IMR-90 (cell line): Measurements from ENCODE around the gene COL28A1. TPM values are rescaled to one million over a fixed set of nuclear protein-coding genes. Genes with fewer than 3 reads are reported as not detected.

Experiments used
- ATAC-seq: fragments of 200-7000 bp; cut with Tn5 transposase; 2 replicates; pipeline ENCODE4 v1.9.1; 2020; ENCODE audit warnings: low read depth, mild to moderate bottlenecking, moderate library complexity
- Bru-seq: library from RNA; stranded (reverse); fragments of 400-500 nt; gene quantifications from one replicate; lab custom pipeline; 2021; lab: Mats Ljungman, UMichigan
- BruChase-seq, 2 experiments: library from RNA; stranded (reverse); fragments of 400-500 nt; gene quantifications; one replicate each; lab custom pipeline; 2021; lab: Mats Ljungman, UMichigan
- BruUV-seq: library from RNA; stranded (reverse); fragments of 400-500 nt; replicated peaks from 2 replicates; lab custom pipeline; 2021; lab: Mats Ljungman, UMichigan
- CTCF ChIA-PET: fragments of 300-600 bp; formaldehyde crosslinking; extraction: SDS; loops from one replicate; lab custom pipeline; 2021; ENCODE audit warnings: antibody characterized with exemption; lab: Yijun Ruan, JAX
- POLR2A ChIA-PET: fragments of 300-600 bp; sonication (Branson Sonifier 250); formaldehyde crosslinking; loops from one replicate; lab custom pipeline; 2022; ENCODE audit warnings: antibody characterized with exemption; ENCODE audit not compliant: unreplicated experiment; lab: Charles Lee
- DNase-seq: peaks from one replicate; pipeline ENCODE4 v3.0.0; 2013
- H2AFZ ChIP-seq: replicated peaks from 2 replicates; pipeline ENCODE3; 2013; ENCODE audit warnings: low read length, mild to moderate bottlenecking; ENCODE audit not compliant: poor library complexity
- H2AK5ac ChIP-seq: 2 replicates; pipeline ENCODE4 v1.6.1; 2013; ENCODE audit warnings: low read depth, low read length, inconsistent platforms
- H2AK9ac ChIP-seq: replicated peaks from 2 replicates; pipeline ENCODE3; 2013; ENCODE audit warnings: mild to moderate bottlenecking, low read depth, low read length, moderate library complexity; ENCODE audit not compliant: poor library complexity
- H2BK120ac ChIP-seq: 2 replicates; pipeline ENCODE4 v1.6.1; 2013; ENCODE audit warnings: low read depth, low read length, inconsistent platforms
- H2BK15ac ChIP-seq: 3 replicates; pipeline ENCODE4 v1.6.1; 2013; ENCODE audit warnings: low read depth, low read length, inconsistent platforms
- H2BK20ac ChIP-seq: 2 replicates; pipeline ENCODE4 v1.6.1; 2013; ENCODE audit warnings: low read depth, mild to moderate bottlenecking, inconsistent platforms, low read length, moderate library complexity
- H2BK5ac ChIP-seq: 2 replicates; pipeline ENCODE4 v1.6.1; 2013; ENCODE audit warnings: mild to moderate bottlenecking, low read depth, low read length, inconsistent platforms; ENCODE audit not compliant: poor library complexity, severe bottlenecking
- H3K14ac ChIP-seq: replicated peaks from 2 replicates; pipeline ENCODE4 v1.6.1; 2013; ENCODE audit warnings: low read depth, low read length, inconsistent platforms
- H3K18ac ChIP-seq: 2 replicates; pipeline ENCODE4 v1.6.1; 2013; ENCODE audit warnings: low read depth, low read length, control low read depth
- H3K23ac ChIP-seq: 2 replicates; pipeline ENCODE4 v1.6.1; 2013; ENCODE audit warnings: low read depth, low read length, inconsistent platforms
- H3K27ac ChIP-seq: 2 replicates; pipeline ENCODE4 v1.5.1; 2013; ENCODE audit warnings: mild to moderate bottlenecking, control low read depth, low read length; ENCODE audit not compliant: insufficient read depth
- H3K27me3 ChIP-seq: 2 replicates; pipeline ENCODE4 v1.6.1; 2013; ENCODE audit warnings: low read length; ENCODE audit not compliant: control insufficient read depth, insufficient read depth
- H3K36me3 ChIP-seq: 2 replicates; pipeline ENCODE4 v1.6.1; 2013; ENCODE audit warnings: low read length, mixed read lengths; ENCODE audit not compliant: control insufficient read depth, insufficient read depth
- H3K4ac ChIP-seq: 2 replicates; pipeline ENCODE4 v1.6.1; 2013; ENCODE audit warnings: low read depth, low read length, inconsistent platforms
- H3K4me1 ChIP-seq: 2 replicates; pipeline ENCODE4 v1.6.1; 2013; ENCODE audit warnings: low read length, mixed read lengths; ENCODE audit not compliant: control insufficient read depth, insufficient read depth
- H3K4me2 ChIP-seq: 2 replicates; pipeline ENCODE4 v1.6.1; 2013; ENCODE audit warnings: low read depth, mild to moderate bottlenecking, control low read depth, low read length, moderate library complexity
- H3K4me3 ChIP-seq: 2 replicates; pipeline ENCODE4 v1.5.1; 2013; ENCODE audit warnings: low read depth, mild to moderate bottlenecking, control low read depth, low read length, moderate library complexity; ENCODE audit not compliant: insufficient read depth
- H3K56ac ChIP-seq: 2 replicates; pipeline ENCODE4 v1.6.1; 2013; ENCODE audit warnings: low read length, inconsistent platforms; ENCODE audit not compliant: insufficient read depth; ENCODE audit errors: extremely low read depth
- H3K79me1 ChIP-seq, 2 experiments: 2 replicates each; pipeline ENCODE4 v1.6.1; 2013; ENCODE audit warnings: low read length in 2 of 2, inconsistent platforms in 1 of 2, low read depth in 1 of 2
- H3K9ac ChIP-seq: 2 replicates; pipeline ENCODE4 v1.6.1; 2013; ENCODE audit warnings: low read depth, low read length, control low read depth
- H3K9me1 ChIP-seq: 2 replicates; pipeline ENCODE4 v1.6.1; 2013; ENCODE audit warnings: low read length, inconsistent platforms; ENCODE audit not compliant: insufficient read depth
- H3K9me3 ChIP-seq: 2 replicates; pipeline ENCODE4 v1.6.1; 2013; ENCODE audit warnings: low read length; ENCODE audit not compliant: control insufficient read depth, insufficient read depth
- H4K20me1 ChIP-seq: 2 replicates; pipeline ENCODE4 v1.6.1; 2013; ENCODE audit warnings: low read length, inconsistent platforms; ENCODE audit not compliant: insufficient read depth
- H4K5ac ChIP-seq: 2 replicates; pipeline ENCODE4 v1.6.1; 2013; ENCODE audit warnings: mild to moderate bottlenecking, low read depth, low read length, control low read depth
- H4K8ac ChIP-seq, 2 experiments: 2 replicates each; pipeline ENCODE4 v1.6.1; 2013; ENCODE audit warnings: low read depth in 2 of 2, low read length in 2 of 2, control low read depth in 1 of 2, inconsistent platforms in 1 of 2
- H4K91ac ChIP-seq: 2 replicates; pipeline ENCODE4 v1.6.1; 2013; ENCODE audit warnings: low read depth, low read length, inconsistent platforms; ENCODE audit not compliant: insufficient read depth
- BHLHE40 ChIP-seq: fragments of 150-350 bp; IDR thresholded peaks from 2 replicates; pipeline ENCODE4 v1.6.1; 2016; ENCODE audit warnings: mild to moderate bottlenecking, low read depth, low read length
- CHD1 ChIP-seq: IDR thresholded peaks from 2 replicates; pipeline ENCODE4 v1.6.1; 2012; ENCODE audit warnings: low read depth, low read length, improper control_type of control experiment
- CTCF ChIP-seq: conservative IDR thresholded peaks from 2 replicates; pipeline ENCODE4 v1.5.1; 2012; ENCODE audit warnings: mild to moderate bottlenecking, low read depth, low read length, improper control_type of control experiment
- FOS ChIP-seq: fragments of 150-350 bp; IDR thresholded peaks from 2 replicates; pipeline ENCODE4 v1.6.1; 2016; ENCODE audit warnings: low read depth, low read length
- MAZ ChIP-seq: IDR thresholded peaks from 2 replicates; pipeline ENCODE4 v1.6.1; 2012; ENCODE audit warnings: low read depth, mild to moderate bottlenecking, low read length, improper control_type of control experiment, moderate library complexity, borderline replicate concordance
- NFE2L2 ChIP-seq: fragments of 150-350 bp; IDR thresholded peaks from 2 replicates; pipeline ENCODE4 v1.6.1; 2016; ENCODE audit warnings: low read depth, mild to moderate bottlenecking, low read length
- RAD21 ChIP-seq: IDR thresholded peaks from 2 replicates; pipeline ENCODE4 v1.6.1; 2012; ENCODE audit warnings: low read length, improper control_type of control experiment
- RFX5 ChIP-seq: IDR thresholded peaks from 2 replicates; pipeline ENCODE4 v1.8.0; 2012; ENCODE audit warnings: low read depth, mild to moderate bottlenecking, low read length, moderate library complexity
- SMC3 ChIP-seq: fragments of 150-350 bp; IDR thresholded peaks from 2 replicates; pipeline ENCODE4 v1.6.1; 2016; ENCODE audit warnings: low read depth, mild to moderate bottlenecking, antibody characterized with exemption, low read length, moderate library complexity
- WGBS, 2 experiments: methylation state at CpG; one replicate each; pipeline versions ENCODE4 v1.1.5 to v1.1.7; 2013; ENCODE audit warnings: missing lambda C conversion rate in 2 of 2; ENCODE audit not compliant: insufficient read length in 1 of 2; ENCODE audit errors: extremely low coverage in 2 of 2; 5-methylcytosine and 5-hydroxymethylcytosine counted together
- dilution Hi-C: fragments of 300-500 bp; cut with HindIII; formaldehyde crosslinking; loops from one replicate; pipeline ENCODE4 v1.14.3; 2018; ENCODE audit warnings: low sequenced_read_pairs; ENCODE audit not compliant: unreplicated experiment
- in situ Hi-C: fragments of 300-500 bp; cut with MboI; formaldehyde crosslinking; loops from 3 replicates; pipeline ENCODE4 v1.14.3; 2019; ENCODE audit warnings: low sequenced_read_pairs, inconsistent platforms, mixed read lengths
- intact Hi-C: fragments of 100-400 bp; cut with micrococcal nuclease; formaldehyde crosslinking; loops from 2 replicates; pipeline ENCODE4 v1.10.0; 2022
- long read RNA-seq: library from polyadenylated mRNA; unstranded; transcript quantifications from one replicate; pipeline ENCODE4 v2.0.0, GENCODE V29; 2021; ENCODE audit not compliant: unreplicated experiment
- polyA plus RNA-seq, 3 experiments: library from polyadenylated mRNA; depleted of rRNA; stranded (reverse); fragments of >200 nt; gene quantifications; 2 replicates each; pipeline ENCODE4 v1.2.3, GENCODE V29; 2012; ENCODE audit warnings: low replicate concordance in 1 of 3
- total RNA-seq: library from RNA; depleted of rRNA; stranded (reverse); fragments of >200 nt; gene quantifications from 2 replicates; pipeline ENCODE4 v1.2.3, GENCODE V29; 2012; rRNA removed

The COL28A1 gene
- total RNA-seq (under 0.01 TPM in 2 replicates), polyA plus RNA-seq (2012; rRNA removed) (0.05 and 0.16 TPM in 2 replicates), Bru-seq, nascent RNA (percentile 14 among the genes with signal in this experiment), BruChase-seq, experiment 1, labeled RNA remaining after a 6-hour chase (percentile 14 among the genes with signal in this experiment), BruChase-seq, experiment 2, labeled RNA remaining after a 2-hour chase (percentile 20 among the genes with signal in this experiment)
- polyA plus RNA-seq (2012; cell fraction: cytosol; rRNA removed): not detected in 2 replicates
- 0.17 and 0.24 TPM in 2 replicates for polyA plus RNA-seq (2012; cell fraction: nucleus; rRNA removed; ENCODE audit: low replicate concordance)
- long read RNA-seq: 0 reads

GRCh38 chr7:7535691-7536090 is at the start of gene COL28A1:
TSS of gene COL28A1 (minus strand) at chr7:7535873. CDS start at chr7:7532875, 2,998 bp downstream.
- no peak within 1 kb of the TSS for H2AK9ac ChIP-seq
- no peak within 1 kb of the TSS for H4K5ac ChIP-seq
- no peak within 1 kb of the TSS for H3K4me2 ChIP-seq
- CTCF ChIA-PET: no interaction called here
- no peaks in the 10 kb centered on the region for H3K9me3 ChIP-seq
- POLR2A ChIA-PET: no interaction called here
- H3K18ac ChIP-seq: no peak within 1 kb of the TSS
- intact Hi-C loops: no loop called here
- no peak within 1 kb of the TSS for H2BK120ac ChIP-seq
- WGBS, 2 experiments: 0% methylated on average over 1 of the region's 1 CpG; no CpG with 5 or more reads in 1 of the 2 experiments
- H3K27ac ChIP-seq: no peak within 1 kb of the TSS
- no peaks in the 10 kb centered on the region for H3K36me3 ChIP-seq
- no peak for ATAC-seq
- no peak within 1 kb of the TSS for H2AFZ ChIP-seq
- H3K14ac ChIP-seq: no peak within 1 kb of the TSS
- H3K4ac ChIP-seq: no peak within 1 kb of the TSS
- no peaks in the 10 kb centered on the region for H4K20me1 ChIP-seq
- no peaks in the 10 kb centered on the region for H3K9me1 ChIP-seq
- no TSS peak for BruUV-seq
- DNase-seq: no peak
- dilution Hi-C loops: no loop called here
- H4K8ac ChIP-seq: no peak within 1 kb of the TSS
- no peak for TF ChIP-seq CTCF
- no peak for TF ChIP-seq RAD21
- no peak for TF ChIP-seq FOS
- no peak for TF ChIP-seq RFX5
- no peak for TF ChIP-seq BHLHE40
- TF ChIP-seq NFE2L2: no peak
- no peak for TF ChIP-seq MAZ
- TF ChIP-seq CHD1: no peak
- TF ChIP-seq SMC3: no peak
- H2BK15ac ChIP-seq: no peak within 1 kb of the TSS
- no peak within 1 kb of the TSS for H3K4me3 ChIP-seq
- no peak within 1 kb of the TSS for H2BK5ac ChIP-seq
- no peaks in the 10 kb centered on the region for H3K27me3 ChIP-seq
- no peak within 1 kb of the TSS for H3K9ac ChIP-seq
- H3K23ac ChIP-seq: no peak within 1 kb of the TSS
- no peaks in the 10 kb centered on the region for H3K4me1 ChIP-seq
- no peak within 1 kb of the TSS for H3K56ac ChIP-seq
- H3K79me1 ChIP-seq: no peaks in the 10 kb centered on the region
- H4K91ac ChIP-seq: no peak within 1 kb of the TSS
- in situ Hi-C loops: loop anchor here (5.0 kb wide), 2 partner anchors 108 to 433 kb away; no protein-coding TSS in a partner anchor
- no peak within 1 kb of the TSS for H2BK20ac ChIP-seq
- no peak within 1 kb of the TSS for H2AK5ac ChIP-seq
